Keratinocyte (primary cell): ENCODE results near the gene ADISSP. TPM values are rescaled to one million over a fixed set of nuclear protein-coding genes. Genes with fewer than 3 reads are reported as not detected.

Experiments used
- DNase-seq: peaks from one replicate; pipeline ENCODE4 v3.0.0-alpha.2; 2011; ENCODE audit warnings: low read depth, missing footprints, low spot score
- FAIRE-seq: peaks from 2 replicates; lab custom pipeline; 2011; peaks lifted over from hg19 to GRCh38; lab: Jason Lieb, UNC
- H2AFZ ChIP-seq: 2 replicates; pipeline ENCODE4 v1.6.0; 2012; ENCODE audit warnings: low read length, control low read depth, inconsistent platforms; ENCODE audit not compliant: control insufficient read depth
- H3K27ac ChIP-seq: 2 replicates; pipeline ENCODE4 v1.5.1; 2011; ENCODE audit warnings: low read length; ENCODE audit not compliant: control insufficient read depth, insufficient read depth
- H3K27me3 ChIP-seq: 3 replicates; pipeline ENCODE4 v1.6.0; 2011; ENCODE audit warnings: low read length; ENCODE audit not compliant: control insufficient read depth, insufficient read depth; ENCODE audit errors: extremely low read depth
- H3K36me3 ChIP-seq, 2 experiments: 2 replicates in 1 of 2; 3 replicates in 1 of 2; pipeline ENCODE4 v1.5.1; 2011; ENCODE audit warnings: low read length in 2 of 2, mild to moderate bottlenecking in 1 of 2; ENCODE audit not compliant: control insufficient read depth in 2 of 2, insufficient read depth in 2 of 2; ENCODE audit errors: extremely low read depth in 1 of 2
- H3K4me1 ChIP-seq: 3 replicates; pipeline ENCODE4 v1.5.1; 2011; ENCODE audit warnings: low read length; ENCODE audit not compliant: control insufficient read depth, insufficient read depth; ENCODE audit errors: extremely low read depth
- H3K4me2 ChIP-seq: 3 replicates; pipeline ENCODE4 v1.6.0; 2011; ENCODE audit warnings: low read depth, low read length; ENCODE audit not compliant: control insufficient read depth, insufficient read depth; ENCODE audit errors: extremely low read depth
- H3K4me3 ChIP-seq, 3 experiments: fragments of 200-600 bp in 1 of 3; sonication (generic) in 1 of 3; 2 replicates in 2 of 3; 3 replicates in 1 of 3; pipeline ENCODE4 v1.5.1; 2011 to 2016; ENCODE audit warnings: low read length in 3 of 3, mild to moderate bottlenecking in 3 of 3, control low read depth in 2 of 3, inconsistent platforms in 1 of 3, low read depth in 1 of 3, mixed read lengths in 1 of 3, mixed run types in 1 of 3, moderate library complexity in 1 of 3; ENCODE audit not compliant: control insufficient read depth in 2 of 3, insufficient read depth in 2 of 3; ENCODE audit errors: extremely low read depth in 1 of 3
- H3K79me2 ChIP-seq: 2 replicates; pipeline ENCODE4 v1.6.0; 2012; ENCODE audit warnings: low read length; ENCODE audit not compliant: control insufficient read depth, insufficient read depth
- H3K9ac ChIP-seq: 3 replicates; pipeline ENCODE4 v1.6.0; 2011; ENCODE audit warnings: low read length; ENCODE audit not compliant: control insufficient read depth, insufficient read depth; ENCODE audit errors: extremely low read depth
- H3K9me1 ChIP-seq: 3 replicates; pipeline ENCODE4 v1.6.0; 2011; ENCODE audit warnings: low read length; ENCODE audit not compliant: control insufficient read depth, insufficient read depth; ENCODE audit errors: extremely low read depth
- H3K9me3 ChIP-seq: 2 replicates; pipeline ENCODE4 v1.5.1; 2012; ENCODE audit warnings: low read depth, low read length; ENCODE audit not compliant: control insufficient read depth
- H4K20me1 ChIP-seq: 3 replicates; pipeline ENCODE4 v1.6.0; 2011; ENCODE audit warnings: low read length; ENCODE audit not compliant: control insufficient read depth, insufficient read depth; ENCODE audit errors: extremely low read depth
- CTCF ChIP-seq, 3 experiments: IDR thresholded peaks in 1 of 3; conservative IDR thresholded peaks in 1 of 3; optimal IDR thresholded peaks in 1 of 3; 2 replicates in 2 of 3; 3 replicates in 1 of 3; pipeline versions ENCODE3 to v1.5.1; 2011; ENCODE audit warnings: low read length in 3 of 3, mild to moderate bottlenecking in 3 of 3, moderate library complexity in 2 of 3, control low read depth in 1 of 3, inconsistent platforms in 1 of 3; ENCODE audit not compliant: insufficient read depth in 2 of 3; ENCODE audit errors: extremely low read depth in 1 of 3
- EZH2 ChIP-seq: IDR thresholded peaks from one replicate; pipeline ENCODE4 v1.6.1; 2012; ENCODE audit warnings: inconsistent platforms, mild to moderate bottlenecking, low read length, moderate library complexity
- dilution Hi-C: fragments of 300-500 bp; cut with MboI; formaldehyde crosslinking; loops from one replicate; pipeline ENCODE4 v1.7.0; 2020; ENCODE audit warnings: low sequenced_read_pairs; ENCODE audit not compliant: extremely low pct_ligation_motif_present
- polyA plus RNA-seq, 5 experiments: library from polyadenylated mRNA; depleted of rRNA in 3 of 5; stranded (reverse) in 3 of 5; stranded (forward) in 1 of 5; unstranded in 1 of 5; fragments of >200 nt; gene quantifications; 1 replicate in 1 of 5; 2 replicates in 3 of 5; 3 replicates in 1 of 5; pipeline versions ENCODE4 v1.2.1 to v1.2.3, GENCODE V29; 2011 to 2012; ENCODE audit warnings: missing spikeins in 2 of 5, low read depth in 1 of 5, low replicate concordance in 1 of 5

ADISSP gene
- polyA plus RNA-seq, 1 donor (not counting 4 experiments of a cell fraction or from before 2014, with no cell fraction given), result 28.2 TPM

GRCh38 chr20:3797226-3797545 lies 29.6 kb upstream of the ADISSP start:
- peak overlapping the region; percentile 84 for H3K27ac ChIP-seq

GRCh38 chr20:3796477-3797225 lies 29.1 kb upstream of the ADISSP start:
- H3K79me2 ChIP-seq, result peaks cover 32% of the 10 kb centered on the region
- dilution Hi-C loops, result no loop called here

More at GRCh38 chr20:3797226-3797545, 29.6 kb upstream of the ADISSP start:
- Histone ChIP-seq H3K36me3 (peaks cover 20 to 40% of the 10 kb centered on the region in 2 experiments), H4K20me1 (no peaks in the 10 kb centered on the region), H3K4me1 (peaks cover 47% of the 10 kb centered on the region), H3K9ac (peak overlapping the region; percentile 88), H3K9me1 (no peaks in the 10 kb centered on the region), H3K79me2 (peaks cover 32% of the 10 kb centered on the region), H2AFZ (no peak overlapping the region), H3K27me3 (no peaks in the 10 kb centered on the region), H3K9me3 (no peaks in the 10 kb centered on the region), H3K4me3 (peak overlapping the region; percentile 74 to 90 (median 86)), H3K4me2 (peak overlapping the region; percentile 97)
- DNase-seq, result no peak
- FAIRE-seq, result no peak
- TF ChIP-seq EZH2, result no peak
- no peak for TF ChIP-seq CTCF (optimal IDR thresholded peaks at IDR 0.05 in 1 of 3, IDR thresholded peaks at IDR 0.05 in 1 of 3, conservative IDR thresholded peaks at IDR 0.05 in 1 of 3; ENCODE audit: extremely low read depth in 1 of 3, insufficient read depth in 2 of 3, low read length in 3 of 3)
- dilution Hi-C loops, result no loop called here

More at GRCh38 chr20:3796477-3797225, 29.1 kb upstream of the ADISSP start:
- TF ChIP-seq EZH2, result no peak
- TF ChIP-seq CTCF (optimal IDR thresholded peaks at IDR 0.05 in 1 of 3, IDR thresholded peaks at IDR 0.05 in 1 of 3, conservative IDR thresholded peaks at IDR 0.05 in 1 of 3; ENCODE audit: extremely low read depth in 1 of 3, insufficient read depth in 2 of 3, low read length in 3 of 3), result no peak
- H3K4me1 ChIP-seq, result peaks cover 47% of the 10 kb centered on the region
- H3K36me3 ChIP-seq, result peaks cover 17 to 35% of the 10 kb centered on the region in 2 experiments
- H3K4me3 ChIP-seq, result peak overlapping the region; percentile 74 to 90 (median 86)
- peak overlapping the region; percentile 36 for H2AFZ ChIP-seq
- H3K9me3 ChIP-seq, result no peaks in the 10 kb centered on the region
- H3K4me2 ChIP-seq, result peak overlapping the region; percentile 97
- no peaks in the 10 kb centered on the region for H3K9me1 ChIP-seq
- no peaks in the 10 kb centered on the region for H3K27me3 ChIP-seq
- peak overlapping the region; percentile 84 for H3K27ac ChIP-seq
- H3K9ac ChIP-seq, result peak overlapping the region; percentile 88
- DNase-seq (no peak), FAIRE-seq (peak; percentile 61)
- H4K20me1 ChIP-seq, result no peaks in the 10 kb centered on the region
